HEK293 (cell line): Measurements from ENCODE around the gene HINT3.
"Not testable (repeated sequence)": the region's sequence is repeated elsewhere in the genome, so short reads cannot be mapped to it uniquely, and the experiment has no call there.

Experiments used
- CTCF ChIA-PET: fragments of 350-600 bp; formaldehyde crosslinking; extraction: SDS; loops from one replicate; lab custom pipeline; 2021; ENCODE audit warnings: antibody characterized with exemption; lab: Yijun Ruan, JAX
- POLR2A ChIA-PET: fragments of 300-600 bp; formaldehyde crosslinking; extraction: SDS; loops from one replicate; lab custom pipeline; 2020; ENCODE audit warnings: antibody characterized with exemption, inconsistent platforms; lab: Yijun Ruan, JAX
- H3K27ac ChIP-seq: fragments of 200-500 bp; sonication (Bioruptor generic); 2 replicates; pipeline ENCODE4 v1.5.1; 2014; ENCODE audit warnings: low read depth, low read length, control low read depth, inconsistent platforms; ENCODE audit errors: extremely low read depth
- H3K36me3 ChIP-seq, 2 experiments: fragments of 200-500 bp in 1 of 2; sonication (Bioruptor generic) in 1 of 2; 1 replicate in 1 of 2; 2 replicates in 1 of 2; pipeline ENCODE4 v1.5.1; 2014 to 2017; ENCODE audit warnings: inconsistent platforms in 2 of 2, low read length in 2 of 2; ENCODE audit not compliant: control insufficient read depth in 2 of 2, insufficient read depth in 1 of 2
- H3K4me1 ChIP-seq: fragments of 200-500 bp; sonication (Bioruptor generic); 2 replicates; pipeline ENCODE4 v1.5.1; 2014; ENCODE audit warnings: mild to moderate bottlenecking, low read length, inconsistent platforms; ENCODE audit not compliant: control insufficient read depth, insufficient read depth
- H3K4me3 ChIP-seq: 2 replicates; pipeline ENCODE4 v1.5.1; 2011; ENCODE audit warnings: low read depth, mild to moderate bottlenecking, control low read depth, low read length, moderate library complexity
- H3K9me3 ChIP-seq: fragments of 200-500 bp; sonication (Bioruptor generic); 2 replicates; pipeline ENCODE4 v1.5.1; 2014; ENCODE audit warnings: low read depth, low read length, inconsistent platforms; ENCODE audit not compliant: control insufficient read depth, insufficient read depth
- KLF16 ChIP-seq: fragments of 450-650 bp; formaldehyde crosslinking; IDR thresholded peaks from 2 replicates; pipeline ENCODE4 v1.5.1; 2017; ENCODE audit warnings: missing biosample characterization, missing genetic modification characterization
- REST ChIP-seq: fragments of 450-650 bp; formaldehyde crosslinking; IDR thresholded peaks from 2 replicates; pipeline ENCODE4 v1.5.1; 2016; ENCODE audit warnings: missing biosample characterization, missing genetic modification characterization
- ZBTB17 ChIP-seq: fragments of 450-650 bp; formaldehyde crosslinking; IDR thresholded peaks from 2 replicates; pipeline ENCODE4 v1.5.1; 2016; ENCODE audit warnings: missing biosample characterization, missing genetic modification characterization
- ZEB2 ChIP-seq: fragments of 450-650 bp; formaldehyde crosslinking; IDR thresholded peaks from 2 replicates; pipeline ENCODE4 v1.5.1; 2016; ENCODE audit warnings: missing biosample characterization, missing genetic modification characterization
- ZFP69B ChIP-seq: fragments of 450-650 bp; formaldehyde crosslinking; IDR thresholded peaks from 2 replicates; pipeline ENCODE4 v1.5.1; 2016; ENCODE audit warnings: missing biosample characterization, missing genetic modification characterization
- ZNF132 ChIP-seq: fragments of 450-650 bp; formaldehyde crosslinking; IDR thresholded peaks from 2 replicates; pipeline ENCODE4 v1.5.1; 2017; ENCODE audit warnings: missing biosample characterization, missing genetic modification characterization, borderline replicate concordance
- TF ChIP-seq, protein P1 (sequence below): fragments of 450-650 bp; formaldehyde crosslinking; IDR thresholded peaks from 2 replicates; pipeline ENCODE4 v1.5.1; 2016; ENCODE audit warnings: missing biosample characterization, missing genetic modification characterization
- TF ChIP-seq, protein P2 (sequence below): fragments of 450-650 bp; formaldehyde crosslinking; IDR thresholded peaks from 2 replicates; pipeline ENCODE4 v1.5.1; 2017; ENCODE audit warnings: missing biosample characterization, missing genetic modification characterization

The HINT3 gene

GRCh38 chr6:126023474-126023873, 66.9 kb downstream of the HINT3 start:
- H3K4me1 ChIP-seq, H3K4me3 ChIP-seq, POLR2A ChIA-PET, H3K27ac ChIP-seq, H3K9me3 ChIP-seq: not testable (repeated sequence)
- CTCF ChIA-PET = interaction anchor here (0.7 kb wide), 1 partner anchor 1167 kb away, joined by 3 read pairs; no protein-coding TSS in a partner anchor
- TF ChIP-seq, protein P1, sequence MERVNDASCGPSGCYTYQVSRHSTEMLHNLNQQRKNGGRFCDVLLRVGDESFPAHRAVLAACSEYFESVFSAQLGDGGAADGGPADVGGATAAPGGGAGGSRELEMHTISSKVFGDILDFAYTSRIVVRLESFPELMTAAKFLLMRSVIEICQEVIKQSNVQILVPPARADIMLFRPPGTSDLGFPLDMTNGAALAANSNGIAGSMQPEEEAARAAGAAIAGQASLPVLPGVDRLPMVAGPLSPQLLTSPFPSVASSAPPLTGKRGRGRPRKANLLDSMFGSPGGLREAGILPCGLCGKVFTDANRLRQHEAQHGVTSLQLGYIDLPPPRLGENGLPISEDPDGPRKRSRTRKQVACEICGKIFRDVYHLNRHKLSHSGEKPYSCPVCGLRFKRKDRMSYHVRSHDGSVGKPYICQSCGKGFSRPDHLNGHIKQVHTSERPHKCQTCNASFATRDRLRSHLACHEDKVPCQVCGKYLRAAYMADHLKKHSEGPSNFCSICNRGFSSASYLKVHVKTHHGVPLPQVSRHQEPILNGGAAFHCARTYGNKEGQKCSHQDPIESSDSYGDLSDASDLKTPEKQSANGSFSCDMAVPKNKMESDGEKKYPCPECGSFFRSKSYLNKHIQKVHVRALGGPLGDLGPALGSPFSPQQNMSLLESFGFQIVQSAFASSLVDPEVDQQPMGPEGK (tag by site-specific recombination) = 0 out of 2 replicates have a peak, but pooled peaks have one; percentile 10
- TF ChIP-seq ZBTB17 (tag by site-specific recombination) = 0 out of 2 replicates have a peak, but pooled peaks have one; percentile 15
- peak; percentile 70 for TF ChIP-seq ZEB2 (tag by site-specific recombination)
- TF ChIP-seq KLF16 = peak; percentile 59; the same call in 1 of the 2 replicates
- TF ChIP-seq ZFP69B = 0 out of 2 replicates have a peak, but pooled peaks have one; percentile 27
- TF ChIP-seq, protein P2, sequence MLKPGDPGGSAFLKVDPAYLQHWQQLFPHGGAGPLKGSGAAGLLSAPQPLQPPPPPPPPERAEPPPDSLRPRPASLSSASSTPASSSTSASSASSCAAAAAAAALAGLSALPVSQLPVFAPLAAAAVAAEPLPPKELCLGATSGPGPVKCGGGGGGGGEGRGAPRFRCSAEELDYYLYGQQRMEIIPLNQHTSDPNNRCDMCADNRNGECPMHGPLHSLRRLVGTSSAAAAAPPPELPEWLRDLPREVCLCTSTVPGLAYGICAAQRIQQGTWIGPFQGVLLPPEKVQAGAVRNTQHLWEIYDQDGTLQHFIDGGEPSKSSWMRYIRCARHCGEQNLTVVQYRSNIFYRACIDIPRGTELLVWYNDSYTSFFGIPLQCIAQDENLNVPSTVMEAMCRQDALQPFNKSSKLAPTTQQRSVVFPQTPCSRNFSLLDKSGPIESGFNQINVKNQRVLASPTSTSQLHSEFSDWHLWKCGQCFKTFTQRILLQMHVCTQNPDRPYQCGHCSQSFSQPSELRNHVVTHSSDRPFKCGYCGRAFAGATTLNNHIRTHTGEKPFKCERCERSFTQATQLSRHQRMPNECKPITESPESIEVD (tag by site-specific recombination) = peak; percentile 52; the same call in 1 of the 2 replicates
- peaks cover 30 to 76% of the 10 kb centered on the region in 2 experiments for H3K36me3 ChIP-seq

GRCh38 chr6:126026001-126026400, 69.4 kb downstream of the HINT3 start:
- no peaks in the 10 kb centered on the region for H3K9me3 ChIP-seq
- H3K4me1 ChIP-seq = no peaks in the 10 kb centered on the region
- no peak overlapping the region for H3K27ac ChIP-seq
- TF ChIP-seq REST (tag by site-specific recombination) = no peak
- H3K36me3 ChIP-seq = peaks cover 30 to 66% of the 10 kb centered on the region in 2 experiments
- POLR2A ChIA-PET = no interaction called here
- no peak overlapping the region for H3K4me3 ChIP-seq
- CTCF ChIA-PET = no interaction called here

GRCh38 chr6:126027601-126028000, 71.0 kb downstream of the HINT3 start:
- ChIA-PET CTCF (no interaction called here), POLR2A (no interaction called here)
- Histone ChIP-seq H3K4me3 (no peak overlapping the region), H3K27ac (no peak overlapping the region), H3K36me3 (peaks cover 18 to 60% of the 10 kb centered on the region in 2 experiments), H3K9me3 (no peaks in the 10 kb centered on the region), H3K4me1 (no peaks in the 10 kb centered on the region)
- TF ChIP-seq, protein P2 (tag by site-specific recombination) = 0 out of 2 replicates have a peak, but pooled peaks have one; percentile 41
- TF ChIP-seq ZNF132 (tag by site-specific recombination) = no peak
